Immature natural killer cell (primary cell): ENCODE measurements around the gene NPAS3. TPM values are rescaled to one million over a fixed set of nuclear protein-coding genes. Genes with fewer than 3 reads are reported as not detected.

Experiments used
- DNase-seq, 3 donors: peaks; one replicate each; pipeline ENCODE4 v3.0.0; 2022; ENCODE audit warnings: mixed read lengths in 1 of 3
- H3K27ac Mint-ChIP-seq, 6 donors: one replicate each; pipeline ENCODE4 v1.8.0; 2020; ENCODE audit warnings: mixed read lengths in 6 of 6, mild to moderate bottlenecking in 5 of 6, inconsistent platforms in 4 of 6, moderate library complexity in 3 of 6
- H3K27me3 Mint-ChIP-seq, 3 donors: one replicate each; pipeline ENCODE4 v1.8.0; 2020 to 2021; ENCODE audit warnings: low read depth in 3 of 3, mild to moderate bottlenecking in 3 of 3, mixed read lengths in 3 of 3, moderate library complexity in 3 of 3, inconsistent platforms in 1 of 3
- H3K36me3 Mint-ChIP-seq, 3 donors: one replicate each; pipeline ENCODE4 v1.8.0; 2020; ENCODE audit warnings: mixed read lengths in 3 of 3, inconsistent platforms in 2 of 3, mild to moderate bottlenecking in 2 of 3
- H3K4me1 Mint-ChIP-seq, 2 donors: one replicate each; pipeline ENCODE4 v1.8.0; 2020; ENCODE audit warnings: inconsistent platforms in 2 of 2, mild to moderate bottlenecking in 2 of 2, mixed read lengths in 2 of 2, moderate library complexity in 1 of 2
- H3K4me3 Mint-ChIP-seq, 5 donors: one replicate each; pipeline ENCODE4 v1.8.0; 2020; ENCODE audit warnings: mild to moderate bottlenecking in 5 of 5, mixed read lengths in 5 of 5, inconsistent platforms in 3 of 5, moderate library complexity in 3 of 5
- H3K9me3 Mint-ChIP-seq, 6 donors: one replicate each; pipeline ENCODE4 v1.8.0; 2020; ENCODE audit warnings: mild to moderate bottlenecking in 6 of 6, mixed read lengths in 6 of 6, inconsistent platforms in 4 of 6, moderate library complexity in 3 of 6
- polyA plus RNA-seq, 3 donors: library from polyadenylated mRNA; unstranded; fragments of 300-500 nt; fragmentation: Illumina TruSeq; gene quantifications; one replicate each; pipeline ENCODE4 v1.2.3, GENCODE V29; 2021

NPAS3 gene
- polyA plus RNA-seq, 3 donors from 2014 or later = not detected

GRCh38 chr14:33009673-33010072 lies 71.0 kb downstream of the NPAS3 start:
- Mint-ChIP-seq H3K9me3 (peaks cover 2 to 22% (median 5%) of the 10 kb centered on the region in 6 donors), H3K27me3 (no peaks in the 10 kb centered on the region)
- no peak for DNase-seq

GRCh38 chr14:33010495-33010894 lies 71.8 kb downstream of the NPAS3 start:
- DNase-seq = no peak
- H3K36me3 Mint-ChIP-seq = peaks cover 0 to 4% (median 0%) of the 10 kb centered on the region in 3 donors
- H3K9me3 Mint-ChIP-seq = peaks cover 5 to 29% (median 7%) of the 10 kb centered on the region in 6 donors
- no peak overlapping the region for H3K4me3 Mint-ChIP-seq
- H3K27me3 Mint-ChIP-seq = no peaks in the 10 kb centered on the region
- H3K4me1 Mint-ChIP-seq = no peaks in the 10 kb centered on the region
- no peak overlapping the region for H3K27ac Mint-ChIP-seq

More at GRCh38 chr14:33009673-33010072, 71.0 kb downstream of the NPAS3 start:
- no peaks in the 10 kb centered on the region for H3K4me1 Mint-ChIP-seq
- no peak overlapping the region for H3K4me3 Mint-ChIP-seq
- H3K27ac Mint-ChIP-seq = no peak overlapping the region
- H3K36me3 Mint-ChIP-seq = peaks cover 0 to 4% (median 0%) of the 10 kb centered on the region in 3 donors

GRCh38 chr14:33014710-33015109 lies 76.0 kb downstream of the NPAS3 start:
- Mint-ChIP-seq H3K4me1 (no peaks in the 10 kb centered on the region), H3K4me3 (no peak overlapping the region), H3K36me3 (no peaks in the 10 kb centered on the region), H3K27ac (no peak overlapping the region), H3K27me3 (no peaks in the 10 kb centered on the region), H3K9me3 (peaks cover 3 to 26% (median 14%) of the 10 kb centered on the region in 6 donors)
- DNase-seq = no peak

- no peak for DNase-seq
Measured at GRCh38 chr14:33016613-33017012, 77.9 kb downstream of the NPAS3 start.

GRCh38 chr14:33017016-33017415 lies 78.3 kb downstream of the NPAS3 start:
- Mint-ChIP-seq H3K4me3 (no peak overlapping the region), H3K4me1 (no peaks in the 10 kb centered on the region), H3K36me3 (no peaks in the 10 kb centered on the region), H3K27ac (no peak overlapping the region), H3K9me3 (peaks cover 2 to 30% (median 13%) of the 10 kb centered on the region in 6 donors), H3K27me3 (no peaks in the 10 kb centered on the region)
- DNase-seq = no peak

More at GRCh38 chr14:33016613-33017012, 77.9 kb downstream of the NPAS3 start:
- Mint-ChIP-seq H3K4me3 (no peak overlapping the region), H3K4me1 (no peaks in the 10 kb centered on the region), H3K27me3 (no peaks in the 10 kb centered on the region), H3K9me3 (peaks cover 4 to 30% (median 16%) of the 10 kb centered on the region in 6 donors), H3K36me3 (no peaks in the 10 kb centered on the region), H3K27ac (no peak overlapping the region)

- Mint-ChIP-seq H3K4me3 (no peak overlapping the region), H3K4me1 (no peaks in the 10 kb centered on the region), H3K9me3 (peaks cover 2 to 34% (median 12%) of the 10 kb centered on the region in 6 donors), H3K27ac (no peak overlapping the region), H3K27me3 (no peaks in the 10 kb centered on the region), H3K36me3 (no peaks in the 10 kb centered on the region)
- DNase-seq = no peak
Measured at GRCh38 chr14:33019346-33019745, 80.7 kb downstream of the NPAS3 start.

- Mint-ChIP-seq H3K4me3 (no peak overlapping the region), H3K27me3 (no peaks in the 10 kb centered on the region), H3K9me3 (peaks cover 2 to 58% (median 8%) of the 10 kb centered on the region in 6 donors), H3K27ac (no peak overlapping the region), H3K36me3 (peaks cover 0 to 3% (median 3%) of the 10 kb centered on the region in 3 donors), H3K4me1 (no peaks in the 10 kb centered on the region)
- DNase-seq = no peak
Measured at GRCh38 chr14:33026850-33027430, 88.3 kb downstream of the NPAS3 start.

- no peak for DNase-seq
- H3K36me3 Mint-ChIP-seq = peaks cover 0 to 3% (median 3%) of the 10 kb centered on the region in 3 donors
- peaks cover 2 to 50% (median 10%) of the 10 kb centered on the region in 6 donors for H3K9me3 Mint-ChIP-seq
- no peak overlapping the region for H3K27ac Mint-ChIP-seq
- H3K4me3 Mint-ChIP-seq = no peak overlapping the region
- H3K4me1 Mint-ChIP-seq = no peaks in the 10 kb centered on the region
- H3K27me3 Mint-ChIP-seq = no peaks in the 10 kb centered on the region
Measured at GRCh38 chr14:33029511-33029910, 90.8 kb downstream of the NPAS3 start.

- Mint-ChIP-seq H3K4me1 (no peaks in the 10 kb centered on the region), H3K4me3 (no peak overlapping the region), H3K27ac (no peak overlapping the region), H3K9me3 (peaks cover 2 to 53% (median 10%) of the 10 kb centered on the region in 6 donors), H3K36me3 (peaks cover 0 to 3% (median 3%) of the 10 kb centered on the region in 3 donors), H3K27me3 (no peaks in the 10 kb centered on the region)
- DNase-seq = no peak
Measured at GRCh38 chr14:33030386-33030785, 91.7 kb downstream of the NPAS3 start.

- Mint-ChIP-seq H3K9me3 (peaks cover 0 to 43% (median 6%) of the 10 kb centered on the region in 6 donors), H3K27ac (no peak overlapping the region), H3K27me3 (peaks cover 0 to 2% (median 0%) of the 10 kb centered on the region in 3 donors), H3K36me3 (no peaks in the 10 kb centered on the region), H3K4me3 (no peak overlapping the region), H3K4me1 (no peaks in the 10 kb centered on the region)
- DNase-seq = no peak
Measured at GRCh38 chr14:33035416-33036194, 96.9 kb downstream of the NPAS3 start.

- Mint-ChIP-seq H3K27me3 (peaks cover 0 to 2% (median 0%) of the 10 kb centered on the region in 3 donors), H3K4me3 (no peak overlapping the region)
Measured at GRCh38 chr14:33039311-33039710, 100.6 kb downstream of the NPAS3 start.

GRCh38 chr14:33040372-33041140 lies 101.9 kb downstream of the NPAS3 start:
- Mint-ChIP-seq H3K4me3 (no peak overlapping the region), H3K4me1 (no peaks in the 10 kb centered on the region), H3K27ac (no peak overlapping the region), H3K9me3 (peaks cover 3 to 70% (median 17%) of the 10 kb centered on the region in 6 donors), H3K27me3 (peaks cover 0 to 2% (median 0%) of the 10 kb centered on the region in 3 donors), H3K36me3 (no peaks in the 10 kb centered on the region)
- no peak for DNase-seq

More at GRCh38 chr14:33039311-33039710, 100.6 kb downstream of the NPAS3 start:
- H3K4me1 Mint-ChIP-seq = no peaks in the 10 kb centered on the region
- H3K9me3 Mint-ChIP-seq = peaks cover 2 to 66% (median 13%) of the 10 kb centered on the region in 6 donors
- no peak for DNase-seq
- H3K27ac Mint-ChIP-seq = no peak overlapping the region
- H3K36me3 Mint-ChIP-seq = no peaks in the 10 kb centered on the region

- Mint-ChIP-seq H3K27ac (no peak overlapping the region), H3K4me1 (no peaks in the 10 kb centered on the region), H3K27me3 (peaks cover 0 to 2% (median 0%) of the 10 kb centered on the region in 3 donors), H3K9me3 (peaks cover 3 to 73% (median 20%) of the 10 kb centered on the region in 6 donors), H3K4me3 (no peak overlapping the region), H3K36me3 (peaks cover 0 to 4% (median 0%) of the 10 kb centered on the region in 3 donors)
- DNase-seq = no peak
Measured at GRCh38 chr14:33042591-33042990, 103.9 kb downstream of the NPAS3 start.
